KG1 (cell line): ENCODE measurements around the gene PTPRR.

Experiments
- DNase-seq: peaks from one replicate; lab custom pipeline; 2025; lab: John Stamatoyannopoulos, UW

PTPRR gene

DNA sequence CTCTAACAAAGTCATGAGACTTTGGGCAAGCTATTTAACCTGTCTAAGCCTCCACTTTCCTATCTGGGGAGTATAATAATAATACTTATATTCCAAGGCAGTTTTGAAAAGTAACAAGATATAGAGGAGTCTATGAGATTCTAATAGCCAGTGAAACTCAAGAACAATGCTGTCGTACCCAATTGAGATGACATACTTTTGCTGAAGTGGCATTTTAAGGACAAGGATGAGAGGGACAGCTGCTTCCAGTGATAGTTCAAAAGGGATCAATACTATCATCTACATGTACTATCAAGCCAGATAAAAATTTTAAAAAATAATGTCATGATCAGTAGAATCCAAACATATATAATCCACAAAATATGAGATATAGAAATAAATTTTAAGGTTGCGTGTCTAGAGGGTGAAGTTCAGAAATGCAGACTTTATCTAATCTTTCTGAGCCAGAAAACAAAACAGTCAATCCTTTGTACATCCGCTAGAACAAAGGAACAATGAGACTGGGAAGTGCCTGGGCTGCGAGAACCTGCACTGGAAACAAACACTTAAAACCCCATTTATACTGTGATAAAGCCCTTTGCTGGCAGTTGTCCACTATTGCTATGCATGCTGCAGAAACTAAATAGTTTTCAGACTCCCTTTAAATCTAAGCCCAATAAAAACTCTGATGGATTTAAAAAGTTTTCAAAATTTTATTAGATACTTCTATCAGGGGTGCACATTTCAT is 321.9 kb downstream of the PTPRR start:
- DNase-seq = no peak

DNA sequence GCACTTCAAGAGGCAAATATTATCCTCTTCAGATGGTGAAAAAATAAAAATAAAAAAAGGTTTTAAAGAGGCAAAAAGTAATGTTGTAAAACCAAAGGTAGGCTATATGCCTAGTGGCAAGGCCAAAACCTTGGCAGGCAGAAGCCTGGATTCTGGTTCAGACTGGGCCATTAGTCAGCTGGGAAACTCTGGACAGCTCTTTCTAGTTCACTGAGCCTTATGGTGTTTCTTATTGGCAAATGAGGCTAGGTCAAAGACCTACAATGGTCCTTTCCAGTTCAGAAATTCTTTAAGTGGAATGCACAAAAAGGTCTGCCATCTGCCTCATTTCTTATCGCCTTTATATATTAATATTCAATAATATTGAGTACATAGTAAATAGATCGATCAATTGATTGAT is 327.9 kb downstream of the PTPRR start:
- DNase-seq = no peak

DNA sequence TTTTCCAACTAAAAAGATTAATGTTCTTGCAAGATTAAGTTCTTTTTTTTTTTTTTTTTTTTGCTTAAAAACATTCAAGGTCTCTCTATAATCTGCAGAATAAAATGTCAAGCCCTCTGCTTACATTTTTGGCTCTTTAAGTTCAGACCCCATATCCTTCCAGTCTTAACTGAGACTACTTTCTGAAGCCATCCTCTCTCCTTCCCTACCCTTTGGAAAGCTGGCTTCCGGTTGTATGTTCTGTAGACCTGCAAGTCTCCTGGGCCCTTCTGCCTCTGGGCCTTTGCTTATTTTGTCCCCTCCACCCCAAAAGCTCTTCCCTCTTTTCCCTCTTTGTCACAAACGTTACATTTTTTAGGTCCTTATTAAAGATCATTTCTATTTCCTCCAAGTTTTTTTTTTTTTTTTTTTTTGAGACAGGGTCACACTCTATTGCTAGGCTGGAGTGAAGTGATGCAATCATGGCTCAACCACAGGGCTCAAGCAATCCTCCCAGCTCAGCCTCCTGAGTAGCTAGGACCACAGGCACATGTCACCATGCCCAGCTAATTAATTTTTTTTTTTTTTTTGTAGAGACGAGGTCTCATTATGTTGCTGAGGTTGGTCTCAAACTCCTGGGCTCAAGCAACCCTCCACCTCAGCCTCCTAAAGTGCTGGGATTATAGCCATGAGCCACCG is 329.9 kb downstream of the PTPRR start:
- no peak for DNase-seq

DNA sequence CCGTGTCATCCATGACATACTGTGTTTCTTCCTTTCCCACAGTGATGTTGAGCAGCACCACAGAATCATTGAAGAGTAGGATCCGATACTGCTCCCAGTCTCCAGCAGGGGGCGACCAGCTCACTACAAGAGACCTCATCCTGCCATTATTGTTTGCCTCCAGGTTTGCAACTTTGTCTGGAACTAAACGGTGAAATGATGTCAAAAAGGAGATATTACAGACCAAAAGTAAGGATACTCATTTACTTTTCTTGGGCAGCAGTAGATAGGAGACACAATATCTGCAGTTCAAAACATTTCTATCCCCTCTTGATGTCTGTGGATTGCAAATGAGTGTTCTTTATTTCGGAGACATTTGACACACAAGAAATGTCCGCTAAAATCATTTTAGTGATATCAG is 330.5 kb downstream of the PTPRR start:
- peak; percentile 48 for DNase-seq
